Measurements from ENCODE around the gene LILRB3.
A peak's percentile ranks its signal among the peaks of the same experiment; 100 is the strongest.
"Not testable (repeated sequence)": the region's sequence is repeated elsewhere in the genome, so short reads cannot be mapped to it uniquely, and the experiment has no call there.

Gene LILRB3

GRCh38 chr19:54190503-54191010 lies 32.2 kb downstream of the LILRB3 start:
- peak; percentile 99 for DNase-seq (ENCODE audit: low read depth in 2 of 2)

GRCh38 chr19:54189735-54190502 lies 32.9 kb downstream of the LILRB3 start:
- DNase-seq (ENCODE audit: low read depth in 2 of 2): peak; percentile 100

DNA sequence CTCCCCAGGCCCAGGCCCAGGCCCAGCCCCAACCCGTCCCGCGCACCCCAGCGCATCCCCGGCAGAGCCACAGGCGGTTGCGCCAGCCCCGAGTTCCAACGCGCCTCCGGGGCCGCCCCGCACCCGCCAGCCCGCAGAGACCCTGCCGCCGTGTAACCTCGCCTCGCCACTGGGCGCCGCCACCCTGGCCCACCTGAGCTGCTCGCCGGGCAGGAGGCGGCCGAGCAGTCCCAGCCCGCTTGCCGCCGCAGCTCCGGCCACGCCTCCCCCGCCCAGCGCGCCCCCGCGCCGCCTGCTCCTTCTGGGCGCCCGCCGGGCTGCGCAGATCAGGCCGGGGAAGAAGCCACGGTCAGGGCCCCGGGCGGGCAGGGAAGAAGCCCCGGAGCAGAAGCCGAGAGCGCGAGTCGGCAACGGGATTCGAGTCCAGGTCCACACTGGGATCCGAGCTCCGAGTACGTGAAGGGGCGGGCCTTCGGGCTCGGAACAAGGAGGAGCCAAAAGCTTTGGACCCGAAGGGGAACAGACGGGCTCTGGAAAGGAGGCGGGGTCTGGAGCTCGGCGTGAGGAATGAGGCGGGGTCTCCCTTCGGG lies 33.6 kb downstream of the LILRB3 start, which contains the start of gene MBOAT7:
MBOAT7 (minus strand) TSS at position 436 of the 590 bp plus-strand sequence. CDS start 1,072 bp downstream, outside the sequence.
- DNase-seq (ENCODE audit: low read depth in 2 of 2): no peak

- no peak for DNase-seq (ENCODE audit: low read depth in 2 of 2)
These were observed 34.5 kb downstream of the LILRB3 start for GRCh38 chr19:54188215-54188871.

DNA sequence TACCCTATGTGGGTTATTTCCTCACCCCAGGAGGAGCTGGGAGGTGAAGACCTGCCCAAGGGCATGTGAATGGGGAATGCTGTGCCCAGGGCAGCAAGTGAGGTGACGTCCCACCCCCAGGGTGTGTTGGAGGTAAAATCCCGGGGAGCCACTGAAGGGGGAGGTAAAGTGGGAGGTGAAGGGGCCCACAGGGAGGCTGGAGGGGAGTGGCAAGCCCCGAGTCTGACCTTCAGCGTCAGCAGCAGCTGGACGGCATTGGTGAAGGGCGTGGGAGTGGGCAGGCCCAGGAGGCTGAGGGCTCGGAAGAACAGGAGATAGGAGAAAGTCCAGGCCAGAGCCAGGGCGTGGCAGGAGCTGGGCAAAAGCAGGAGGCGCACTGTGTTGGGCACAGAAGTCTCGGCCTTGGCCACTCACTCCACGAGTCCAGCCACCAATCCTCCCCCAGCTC lies 35.8 kb downstream of the LILRB3 start:
- no peak for DNase-seq (ENCODE audit: low read depth in 2 of 2)

GRCh38 chr19:54186351-54186750 lies 36.5 kb downstream of the LILRB3 start:
- no peak for DNase-seq (ENCODE audit: low read depth in 2 of 2)

- DNase-seq (ENCODE audit: low read depth in 2 of 2): no peak
These were observed 39.4 kb downstream of the LILRB3 start for GRCh38 chr19:54183431-54183830.

- not testable (repeated sequence) for DNase-seq (ENCODE audit: low read depth in 2 of 2)
These were observed 40.9 kb downstream of the LILRB3 start for GRCh38 chr19:54181894-54182293.

GRCh38 chr19:54180691-54181091 lies 42.1 kb downstream of the LILRB3 start:
- no peak for DNase-seq (ENCODE audit: low read depth in 2 of 2)

DNA sequence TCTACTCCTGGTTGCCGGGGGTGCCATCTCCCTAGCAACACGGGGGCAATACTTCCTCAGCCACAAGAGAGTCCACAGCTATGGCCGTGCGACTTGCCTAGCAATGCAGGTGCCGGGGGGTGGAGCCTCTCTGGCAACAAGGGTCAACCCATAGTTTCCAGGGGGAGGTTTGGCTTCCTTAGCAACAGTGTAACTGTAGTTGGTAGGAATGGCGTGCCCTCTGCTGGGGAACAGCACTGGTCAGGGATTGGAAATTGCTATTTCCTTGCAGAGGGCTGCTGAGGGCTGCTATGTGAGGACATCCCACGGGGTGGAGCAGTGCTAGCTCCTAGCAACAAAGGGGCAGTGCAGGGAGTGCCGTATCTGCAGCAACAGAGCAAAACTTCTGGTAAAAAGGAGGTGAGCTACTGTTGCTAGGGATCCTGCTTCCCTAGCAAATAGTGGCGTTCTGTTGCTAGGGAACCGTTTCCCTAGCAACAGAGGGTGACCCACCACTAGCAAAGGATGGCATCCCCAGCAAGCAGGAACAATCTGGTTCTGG lies 42.8 kb downstream of the LILRB3 start:
- no peak for DNase-seq (ENCODE audit: low read depth in 2 of 2)

DNA sequence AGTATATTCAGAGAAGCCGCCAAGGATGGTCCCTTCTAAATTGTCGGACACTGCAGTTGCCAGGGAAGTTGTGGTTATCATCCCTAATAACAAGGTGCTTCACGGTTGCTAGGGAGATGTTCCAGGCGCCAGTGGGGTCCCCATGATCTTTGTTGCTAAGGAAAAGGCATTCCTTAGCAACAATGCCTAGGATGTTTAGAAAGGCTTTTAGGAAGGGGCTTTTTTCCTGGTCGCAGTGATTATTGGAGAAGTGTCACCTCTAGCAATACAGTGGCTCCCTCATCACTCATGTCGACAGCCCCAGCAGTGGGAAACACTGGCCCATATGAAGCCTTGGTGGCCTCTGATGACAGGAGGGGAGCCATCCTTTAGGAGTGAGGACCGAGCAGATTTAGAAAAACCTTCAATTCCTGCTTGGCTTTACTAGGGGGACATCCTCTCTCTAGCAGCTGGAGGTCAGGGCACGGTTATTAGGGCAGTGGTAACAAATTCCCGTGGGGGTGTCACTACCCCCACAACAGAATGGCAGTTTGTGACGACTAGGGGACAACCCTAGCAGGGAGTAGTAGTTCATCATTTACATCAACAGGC lies 43.5 kb downstream of the LILRB3 start:
- no peak for DNase-seq (ENCODE audit: low read depth in 2 of 2)

DNA sequence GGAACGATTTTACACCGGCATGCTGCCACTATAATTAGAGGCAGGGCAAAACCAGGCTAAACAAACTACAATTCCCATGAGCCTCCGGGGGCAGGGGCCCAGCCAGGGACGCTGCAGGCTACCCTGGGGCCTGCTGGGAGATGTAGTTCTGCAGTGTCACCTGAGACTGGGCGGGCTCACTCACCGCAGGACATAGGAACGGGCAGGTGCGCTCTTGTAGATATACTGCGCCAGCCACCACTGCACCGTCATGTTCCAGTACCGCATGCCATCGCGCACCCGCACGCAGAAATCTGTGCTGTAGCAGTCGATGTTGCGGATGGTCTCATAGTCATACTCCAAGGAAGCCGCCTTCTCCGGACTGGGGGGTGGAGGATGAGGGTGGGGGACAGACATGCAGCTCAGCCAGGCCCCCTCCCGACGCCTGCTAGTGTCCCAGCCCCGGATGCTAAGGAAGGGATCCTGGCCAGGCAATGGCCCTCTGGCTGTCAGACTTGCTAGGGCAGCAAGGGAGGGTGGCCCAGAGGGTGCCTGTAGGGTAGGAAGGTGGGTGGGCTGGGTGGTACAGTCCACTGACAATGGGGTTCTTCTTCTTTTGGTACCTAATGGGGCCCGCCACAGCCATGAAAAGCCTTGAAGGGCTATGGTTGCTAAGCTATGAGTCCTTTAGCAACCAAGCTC lies 44.1 kb downstream of the LILRB3 start:
- no peak for DNase-seq (ENCODE audit: low read depth in 2 of 2)

DNA sequence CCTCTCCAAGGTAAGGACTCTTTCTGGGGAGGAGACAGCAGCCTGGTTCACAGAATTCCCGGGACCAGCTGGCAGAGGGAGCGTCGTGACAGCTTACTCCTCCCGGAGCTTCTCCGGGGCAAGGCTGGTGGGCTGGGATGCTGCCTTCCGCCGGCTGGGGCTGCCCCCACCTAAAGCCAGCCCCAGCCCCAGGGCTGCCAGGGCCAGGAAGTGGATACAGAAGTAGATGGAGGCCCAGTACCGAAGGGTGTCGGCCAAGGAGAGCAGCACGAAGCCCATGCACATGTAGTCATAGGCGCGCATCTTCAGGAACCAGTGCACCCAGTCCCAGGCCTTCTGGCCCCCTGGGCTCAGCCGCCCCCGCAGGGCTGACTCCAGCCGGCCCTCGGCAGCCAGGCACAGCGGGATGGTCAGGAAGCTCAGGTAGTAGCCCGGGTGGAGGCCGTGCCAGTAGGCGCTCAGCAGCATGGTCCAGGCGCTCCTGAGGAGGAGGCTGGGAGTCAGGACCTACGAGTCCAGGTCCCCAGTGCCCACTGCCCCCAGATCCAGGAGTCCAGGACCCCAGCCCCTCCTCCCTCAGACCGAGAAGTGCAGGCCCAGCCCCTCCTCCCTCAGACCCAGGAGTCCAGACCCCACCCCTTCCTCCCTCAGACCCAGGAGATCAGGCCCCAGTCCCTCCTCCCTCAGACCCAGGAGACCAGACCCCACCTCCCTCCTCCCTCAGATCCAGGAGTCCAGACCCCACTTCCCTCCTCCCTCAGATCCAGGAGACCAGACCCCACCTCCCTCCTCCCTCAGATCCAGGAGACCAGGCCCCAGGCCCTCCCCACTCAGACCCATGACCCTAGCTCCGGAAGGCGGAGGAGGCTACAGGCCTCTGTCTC lies 48.6 kb downstream of the LILRB3 start:
- no peak for DNase-seq (ENCODE audit: low read depth in 2 of 2)

DNA sequence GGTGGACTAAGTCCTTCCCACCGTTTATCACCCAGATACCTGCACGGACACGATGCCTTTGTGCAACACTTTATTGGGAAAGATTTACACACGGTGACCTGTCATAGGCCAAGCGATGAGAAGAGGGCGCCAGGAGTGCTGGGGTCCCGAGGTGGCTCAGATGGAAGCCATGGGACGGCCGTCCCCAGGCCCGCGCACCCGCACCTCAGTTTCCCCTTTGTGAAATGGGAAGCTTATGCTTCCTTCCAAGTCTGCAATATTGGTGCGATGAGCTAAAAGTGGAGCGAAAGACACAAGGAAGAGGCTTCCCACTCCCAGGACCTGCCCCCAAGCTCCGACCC lies 49.5 kb downstream of the LILRB3 start:
- no peak for DNase-seq (ENCODE audit: low read depth in 2 of 2)

DNA sequence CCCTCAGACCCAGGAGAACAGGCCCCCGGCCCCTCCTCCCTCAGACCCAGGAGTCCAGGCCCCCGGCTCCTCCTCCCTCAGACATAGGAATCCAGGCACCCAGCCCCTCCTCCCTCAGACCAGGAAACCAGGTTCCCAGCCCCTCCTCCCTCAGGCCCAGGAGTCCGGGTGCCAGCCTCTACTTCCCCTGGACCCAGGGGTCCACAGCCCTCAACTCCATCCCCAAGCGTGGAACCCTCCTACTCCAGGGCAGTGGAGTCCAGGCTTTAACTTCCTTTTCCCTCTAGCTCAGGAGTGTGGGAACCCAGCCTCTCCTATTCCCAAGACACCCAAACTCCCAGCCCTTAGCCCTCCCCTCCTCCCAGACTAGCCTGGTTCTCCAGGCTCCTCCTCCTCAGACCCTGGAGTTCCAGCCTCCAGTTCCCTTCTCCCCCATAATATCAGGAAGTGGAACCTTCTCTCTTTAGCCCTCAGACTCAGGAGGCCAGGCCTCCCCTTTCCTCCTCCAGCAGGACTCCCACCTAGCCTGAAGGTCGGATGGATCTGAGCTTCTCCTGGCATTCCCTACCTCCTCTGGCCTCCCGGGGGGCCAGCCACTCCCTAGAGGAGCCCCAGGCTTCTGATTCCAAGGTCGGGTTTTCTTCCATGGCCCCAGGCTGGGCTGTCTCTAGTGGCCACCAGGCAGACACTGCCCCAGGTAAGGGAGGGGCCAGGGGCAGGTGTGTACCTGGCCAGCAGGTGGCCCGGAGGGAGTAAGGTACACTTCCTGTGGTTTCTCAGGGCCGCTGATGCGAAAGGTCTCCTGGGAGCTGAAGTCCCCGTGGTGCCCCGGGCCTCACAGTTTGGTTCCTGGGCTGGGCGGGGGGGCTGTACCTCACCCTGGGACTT lies 50.1 kb downstream of the LILRB3 start, which contains the start of gene TMC4:
TMC4 (minus strand) TSS at position 690 of the 888 bp plus-strand sequence; CDS start at position 647, 43 bp downstream.
- DNase-seq (ENCODE audit: low read depth in 2 of 2): no peak

DNA sequence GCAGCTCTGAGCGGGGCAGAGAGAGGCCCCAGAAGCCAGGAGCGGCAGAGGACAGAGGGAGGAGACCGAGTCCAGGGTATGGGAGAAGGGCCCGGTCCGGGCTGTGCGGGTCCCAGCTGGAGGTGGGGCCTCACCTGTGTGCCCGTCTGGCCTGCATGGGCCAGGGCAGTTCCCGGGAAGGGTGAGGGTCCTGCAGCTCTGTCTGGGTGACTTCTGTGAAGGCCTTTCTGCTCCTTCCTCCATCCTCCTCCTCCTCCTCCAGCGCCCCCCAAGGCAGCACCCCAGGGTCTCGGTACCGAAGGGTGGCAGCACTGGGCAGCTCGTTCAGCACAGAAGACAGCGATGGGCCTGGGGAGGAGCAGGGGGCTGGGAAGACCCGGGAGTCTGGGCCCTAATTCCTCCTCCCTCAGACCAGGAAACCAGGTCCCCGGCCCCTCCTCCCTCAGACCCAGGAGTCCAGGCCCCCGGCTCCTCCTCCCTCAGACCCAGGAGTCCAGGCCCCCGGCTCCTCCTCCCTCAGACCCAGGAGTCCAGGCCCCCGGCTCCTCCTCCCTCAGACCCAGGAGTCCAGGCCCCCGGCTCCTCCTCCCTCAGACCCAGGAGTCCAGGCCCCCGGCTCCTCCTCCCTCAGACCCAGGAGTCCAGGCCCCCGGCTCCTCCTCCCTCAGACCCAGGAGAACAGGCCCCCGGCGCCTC lies 50.9 kb downstream of the LILRB3 start:
- not testable (repeated sequence) for DNase-seq (ENCODE audit: low read depth in 2 of 2)

DNA sequence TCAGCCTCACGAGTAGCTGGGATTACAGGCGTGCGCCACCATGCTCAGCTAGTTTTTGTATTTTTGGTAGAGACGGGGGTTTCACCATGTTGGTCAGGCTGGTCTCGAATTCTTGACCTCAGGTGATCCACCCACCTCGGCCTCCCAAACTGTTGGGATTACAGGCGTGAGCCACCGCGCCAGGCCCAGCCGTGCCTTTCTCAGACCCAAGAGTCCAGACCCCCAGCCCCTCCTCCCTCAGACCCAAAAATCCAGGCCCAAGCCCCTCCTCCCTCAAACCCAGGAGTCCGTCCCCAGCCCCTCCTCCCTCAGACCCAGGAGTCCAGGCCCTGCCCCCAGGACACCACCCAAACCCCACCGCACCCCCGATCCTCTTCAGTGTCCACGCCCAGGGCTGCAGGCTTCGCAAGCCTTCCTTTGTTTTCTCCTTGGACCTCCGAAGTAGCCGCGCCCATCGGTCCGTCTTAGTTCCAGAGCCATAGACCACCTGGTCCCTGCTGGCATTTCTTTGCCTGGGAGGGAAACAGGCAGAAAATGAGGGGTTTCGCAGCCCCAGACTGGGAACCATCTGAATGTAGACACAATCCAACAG lies 53.6 kb downstream of the LILRB3 start:
- no peak for DNase-seq (ENCODE audit: low read depth in 2 of 2)
